Activated CD4-positive, alpha-beta T cell treated with anti-CD3 and anti-CD28 coated beads for 36 hours (primary cell): Measurements from ENCODE around the gene USP16. TPM values are rescaled to one million over a fixed set of nuclear protein-coding genes. Genes with fewer than 3 reads are reported as not detected.
A peak's percentile ranks its signal among the peaks of the same experiment; 100 is the strongest.

Experiments
- ATAC-seq: fragments of 200-7000 bp; cut with Tn5 transposase; one replicate; pipeline ENCODE4 v1.10.0; 2021; ENCODE audit warnings: mild to moderate bottlenecking, moderate library complexity
- CTCF ChIA-PET: fragments of 350-600 bp; sonication (Branson Sonifier 250); formaldehyde crosslinking; loops from one replicate; lab custom pipeline; 2021; ENCODE audit warnings: antibody characterized with exemption; lab: Charles Lee
- POLR2A ChIA-PET: fragments of 350-600 bp; sonication (Branson Sonifier 250); formaldehyde crosslinking; loops from one replicate; lab custom pipeline; 2021; ENCODE audit warnings: antibody characterized with exemption, inconsistent platforms; lab: Charles Lee
- DNase-seq: peaks from one replicate; pipeline ENCODE4 v3.0.0-alpha.2; 2020
- H3K27ac Mint-ChIP-seq: one replicate; pipeline ENCODE4 v1.8.0; 2021; ENCODE audit warnings: mixed read lengths
- H3K27me3 Mint-ChIP-seq: one replicate; pipeline ENCODE4 v1.8.0; 2021; ENCODE audit warnings: mixed read lengths
- H3K36me3 Mint-ChIP-seq: one replicate; pipeline ENCODE4 v1.8.0; 2021; ENCODE audit warnings: low read depth, mixed read lengths
- H3K4me1 Mint-ChIP-seq: one replicate; pipeline ENCODE4 v1.8.0; 2021; ENCODE audit warnings: mixed read lengths
- H3K4me3 Mint-ChIP-seq: one replicate; pipeline ENCODE4 v1.8.0; 2021; ENCODE audit warnings: mild to moderate bottlenecking, moderate library complexity, mixed read lengths
- H3K9me3 Mint-ChIP-seq: one replicate; pipeline ENCODE4 v1.8.0; 2021; ENCODE audit warnings: low read depth, mixed read lengths
- intact Hi-C, 2 experiments: fragments of 100-400 bp; cut with DNase I in 1 of 2; cut with micrococcal nuclease in 1 of 2; formaldehyde crosslinking; loops; one replicate each; pipeline versions ENCODE4 v1.14.2 to v1.15.1; 2022 to 2024; cut with DNase I, micrococcal nuclease
- total RNA-seq, 2 experiments: library from RNA; stranded (reverse); gene quantifications; one replicate each; pipeline ENCODE4 v1.2.3, GENCODE V29; 2021

Gene USP16
- total RNA-seq, 2 experiments from 2014 or later: 41.1 to 41.7 TPM

GRCh38 chr21:29029524-29029923 lies 5.1 kb downstream of the USP16 start:
- peaks cover 47% of the 10 kb centered on the region for H3K36me3 Mint-ChIP-seq
- peak overlapping the region; percentile 47 for H3K27ac Mint-ChIP-seq
- H3K4me1 Mint-ChIP-seq: peaks cover 30% of the 10 kb centered on the region
- H3K9me3 Mint-ChIP-seq: no peaks in the 10 kb centered on the region
- POLR2A ChIA-PET: interaction anchor here (0.7 to 0.8 kb wide), 2 partner anchors 43 to 47 kb away, joined by 3 read pairs; no protein-coding TSS in a partner anchor
- ATAC-seq: no peak
- DNase-seq: no peak
- no peak overlapping the region for H3K4me3 Mint-ChIP-seq
- intact Hi-C loops: loop anchor here in 1 of 2 experiments (10.0 kb wide), 1 partner anchor 145 kb away; a partner anchor contains a TSS
- no peaks in the 10 kb centered on the region for H3K27me3 Mint-ChIP-seq
- CTCF ChIA-PET: interaction anchor here (0.8 kb wide), 1 partner anchor 11 kb away, joined by 4 read pairs; no protein-coding TSS in a partner anchor

- CTCF ChIA-PET: interaction anchor here (0.6 to 1.0 kb wide), 2 partner anchors 46 to 298 kb away, joined by 3 read pairs; no protein-coding TSS in a partner anchor
- DNase-seq (no peak), ATAC-seq (no peak)
- Mint-ChIP-seq H3K4me1 (peaks cover 24% of the 10 kb centered on the region), H3K9me3 (no peaks in the 10 kb centered on the region), H3K36me3 (peaks cover 49% of the 10 kb centered on the region), H3K27me3 (no peaks in the 10 kb centered on the region), H3K4me3 (no peak overlapping the region), H3K27ac (peak overlapping the region; percentile 29)
- intact Hi-C loops: no loop called here
- POLR2A ChIA-PET: interaction anchor here (0.5 kb wide), 1 partner anchor 69 kb away, joined by 3 read pairs; no protein-coding TSS in a partner anchor
These were observed 6.4 kb downstream of the USP16 start for GRCh38 chr21:29030909-29031308.

GRCh38 chr21:29033301-29033700 lies 8.8 kb downstream of the USP16 start:
- DNase-seq (no peak), ATAC-seq (no peak)
- H3K27me3 Mint-ChIP-seq: no peaks in the 10 kb centered on the region
- CTCF ChIA-PET: no interaction called here
- peak overlapping the region; percentile 37 for H3K27ac Mint-ChIP-seq
- no peak overlapping the region for H3K4me3 Mint-ChIP-seq
- intact Hi-C loops: no loop called here
- H3K4me1 Mint-ChIP-seq: peaks cover 15% of the 10 kb centered on the region
- POLR2A ChIA-PET: no interaction called here
- H3K36me3 Mint-ChIP-seq: peaks cover 54% of the 10 kb centered on the region
- H3K9me3 Mint-ChIP-seq: no peaks in the 10 kb centered on the region

- DNase-seq: no peak
- intact Hi-C loops: no loop called here
- no peak overlapping the region for H3K4me3 Mint-ChIP-seq
- peaks cover 49% of the 10 kb centered on the region for H3K36me3 Mint-ChIP-seq
- peaks cover 15% of the 10 kb centered on the region for H3K4me1 Mint-ChIP-seq
- no peaks in the 10 kb centered on the region for H3K27me3 Mint-ChIP-seq
- ChIA-PET POLR2A (no interaction called here), CTCF (interaction anchor here (0.7 kb wide), 1 partner anchor 41 kb away, joined by 3 read pairs; no protein-coding TSS in a partner anchor)
- no peaks in the 10 kb centered on the region for H3K9me3 Mint-ChIP-seq
- peak overlapping the region; percentile 37 for H3K27ac Mint-ChIP-seq
- ATAC-seq: no peak
These were observed 9.4 kb downstream of the USP16 start for GRCh38 chr21:29033871-29034270.

DNA sequence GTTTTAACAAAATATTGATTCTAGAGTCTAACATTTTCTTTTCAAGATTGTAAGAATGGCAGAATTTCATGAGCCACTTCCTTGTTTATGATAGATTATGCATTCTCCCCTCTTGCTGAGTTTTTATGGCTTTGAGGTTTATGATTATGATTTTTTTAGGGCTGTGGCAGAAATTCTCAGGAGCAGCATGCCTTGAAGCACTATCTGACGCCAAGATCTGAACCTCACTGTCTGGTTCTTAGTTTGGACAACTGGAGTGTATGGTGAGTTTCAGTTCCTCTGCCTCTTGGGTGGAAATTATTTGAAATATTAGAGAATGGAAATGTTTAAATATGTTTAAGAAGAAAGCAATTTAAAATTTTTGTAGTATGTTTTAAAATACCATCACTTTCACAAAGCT lies 10.2 kb downstream of the USP16 start:
- ChIA-PET CTCF (interaction anchor here (0.7 kb wide), 1 partner anchor 40 kb away, joined by 3 read pairs; no protein-coding TSS in a partner anchor), POLR2A (no interaction called here)
- no peak for DNase-seq
- Mint-ChIP-seq H3K27ac (peak overlapping the region; percentile 47), H3K4me1 (peaks cover 10% of the 10 kb centered on the region), H3K9me3 (no peaks in the 10 kb centered on the region), H3K36me3 (peaks cover 49% of the 10 kb centered on the region), H3K27me3 (no peaks in the 10 kb centered on the region), H3K4me3 (no peak overlapping the region)
- no peak for ATAC-seq
- intact Hi-C loops: no loop called here

DNA sequence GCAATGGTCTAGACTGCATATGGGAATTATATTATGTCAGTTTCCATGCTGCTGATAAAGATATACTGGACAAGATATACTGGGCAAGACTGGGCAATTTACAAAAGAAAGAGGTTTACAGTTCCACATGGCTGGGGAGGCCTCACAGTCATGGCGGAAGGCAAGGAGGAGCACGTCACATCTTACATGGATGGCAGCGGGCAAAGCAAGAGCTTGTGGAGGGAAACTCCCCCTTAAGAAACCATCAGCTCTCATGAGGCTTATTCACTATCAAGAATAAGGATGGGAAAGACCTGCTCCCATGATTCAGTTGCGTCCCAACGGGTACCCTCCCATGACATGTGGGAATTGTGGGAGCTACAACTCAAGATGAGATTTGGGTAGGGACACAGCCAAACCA lies 27.8 kb downstream of the USP16 start:
- ChIA-PET CTCF (no interaction called here), POLR2A (no interaction called here)
- H3K27ac Mint-ChIP-seq: no peak overlapping the region
- no peak for DNase-seq
- H3K27me3 Mint-ChIP-seq: no peaks in the 10 kb centered on the region
- H3K36me3 Mint-ChIP-seq: peaks cover 36% of the 10 kb centered on the region
- no peak overlapping the region for H3K4me3 Mint-ChIP-seq
- ATAC-seq: no peak
- intact Hi-C loops: no loop called here
- H3K4me1 Mint-ChIP-seq: no peaks in the 10 kb centered on the region
- no peaks in the 10 kb centered on the region for H3K9me3 Mint-ChIP-seq

DNA sequence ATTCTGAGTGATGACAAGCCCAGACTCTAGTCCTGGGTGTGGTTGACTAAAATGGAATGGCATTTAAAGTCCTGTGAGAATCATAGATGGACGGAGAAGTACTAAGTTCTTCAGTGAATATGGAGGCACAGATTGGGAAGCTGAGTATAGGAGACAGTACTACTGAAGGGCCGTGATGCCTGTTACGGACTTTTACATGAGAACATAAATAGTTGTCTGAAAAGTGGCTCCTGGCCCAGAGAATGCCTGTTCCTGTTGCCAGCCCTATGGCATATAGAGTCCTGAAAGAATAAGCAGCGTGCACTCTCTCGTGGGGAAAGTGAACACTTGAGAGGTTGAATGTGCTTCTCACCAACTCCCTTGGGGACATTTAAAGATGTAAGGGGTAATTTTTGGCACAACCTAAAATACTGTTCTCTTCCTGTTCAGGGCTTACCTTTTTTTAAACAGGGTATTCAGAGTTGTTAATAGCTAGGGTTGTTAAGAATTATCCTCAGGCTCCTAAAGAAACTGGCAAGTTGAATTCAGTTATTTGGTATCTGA lies 28.6 kb downstream of the USP16 start:
- H3K27me3 Mint-ChIP-seq: no peaks in the 10 kb centered on the region
- no peak for DNase-seq
- CTCF ChIA-PET: interaction anchor here (2.0 kb wide), 1 partner anchor 15 kb away, joined by 4 read pairs; no protein-coding TSS in a partner anchor
- H3K4me3 Mint-ChIP-seq: no peak overlapping the region
- ATAC-seq: peak; percentile 16
- POLR2A ChIA-PET: no interaction called here
- peak overlapping the region; percentile 43 for H3K27ac Mint-ChIP-seq
- no peaks in the 10 kb centered on the region for H3K4me1 Mint-ChIP-seq
- no peaks in the 10 kb centered on the region for H3K9me3 Mint-ChIP-seq
- intact Hi-C loops: no loop called here
- peaks cover 36% of the 10 kb centered on the region for H3K36me3 Mint-ChIP-seq

- POLR2A ChIA-PET: no interaction called here
- Mint-ChIP-seq H3K9me3 (no peaks in the 10 kb centered on the region), H3K36me3 (peaks cover 36% of the 10 kb centered on the region), H3K27me3 (no peaks in the 10 kb centered on the region), H3K27ac (peak overlapping the region; percentile 43), H3K4me1 (no peaks in the 10 kb centered on the region), H3K4me3 (no peak overlapping the region)
- DNase-seq (no peak), ATAC-seq (peak; percentile 17)
- intact Hi-C loops: no loop called here
- CTCF ChIA-PET: interaction anchor here (2.0 kb wide), 1 partner anchor 16 kb away, joined by 4 read pairs; no protein-coding TSS in a partner anchor
These were observed 29.2 kb downstream of the USP16 start for GRCh38 chr21:29053656-29054055.

DNA sequence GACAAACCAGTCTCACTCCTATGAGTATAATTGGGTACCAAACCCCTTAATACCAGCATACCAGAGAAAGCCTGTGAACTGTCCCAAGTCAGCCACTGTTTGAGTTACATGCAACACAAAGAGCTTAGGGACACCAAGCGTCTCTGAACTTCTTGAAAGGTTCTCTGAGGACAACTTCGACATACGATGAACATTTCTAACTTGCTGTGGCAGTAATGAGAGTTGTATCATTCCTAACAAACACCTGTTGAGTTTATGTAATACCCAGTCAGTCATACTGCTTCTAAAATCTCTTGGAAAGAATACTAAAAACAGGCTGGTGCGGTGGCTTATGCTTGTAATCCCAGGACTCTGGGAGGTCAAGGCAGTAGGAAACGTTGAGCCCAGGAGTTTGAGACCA lies 30.6 kb downstream of the USP16 start:
- Mint-ChIP-seq H3K9me3 (no peaks in the 10 kb centered on the region), H3K27me3 (no peaks in the 10 kb centered on the region), H3K4me3 (no peak overlapping the region), H3K36me3 (peaks cover 35% of the 10 kb centered on the region), H3K4me1 (no peaks in the 10 kb centered on the region), H3K27ac (no peak overlapping the region)
- ChIA-PET POLR2A (interaction anchor here (0.5 to 0.6 kb wide), 2 partner anchors 16 to 22 kb away, joined by 3 to 4 read pairs; no protein-coding TSS in a partner anchor), CTCF (interaction anchor here (0.7 to 2.0 kb wide), 3 partner anchors 12 to 81 kb away, joined by 3 to 5 read pairs (median 4); no protein-coding TSS in a partner anchor)
- ATAC-seq: peak; percentile 18
- intact Hi-C loops: no loop called here
- no peak for DNase-seq

- Mint-ChIP-seq H3K4me1 (no peaks in the 10 kb centered on the region), H3K36me3 (peaks cover 41% of the 10 kb centered on the region), H3K27ac (no peak overlapping the region), H3K4me3 (no peak overlapping the region), H3K9me3 (no peaks in the 10 kb centered on the region), H3K27me3 (no peaks in the 10 kb centered on the region)
- intact Hi-C loops: loop anchor here in 1 of 2 experiments (2.0 kb wide), 1 partner anchor 15 kb away; no protein-coding TSS in a partner anchor
- CTCF ChIA-PET: interaction anchor here (1.0 to 1.7 kb wide), 3 partner anchors 11 to 16 kb away, joined by 3 to 5 read pairs (median 4); no protein-coding TSS in a partner anchor
- POLR2A ChIA-PET: no interaction called here
- ATAC-seq (no peak), DNase-seq (no peak)
These were observed 31.5 kb downstream of the USP16 start for GRCh38 chr21:29056005-29056404.

DNA sequence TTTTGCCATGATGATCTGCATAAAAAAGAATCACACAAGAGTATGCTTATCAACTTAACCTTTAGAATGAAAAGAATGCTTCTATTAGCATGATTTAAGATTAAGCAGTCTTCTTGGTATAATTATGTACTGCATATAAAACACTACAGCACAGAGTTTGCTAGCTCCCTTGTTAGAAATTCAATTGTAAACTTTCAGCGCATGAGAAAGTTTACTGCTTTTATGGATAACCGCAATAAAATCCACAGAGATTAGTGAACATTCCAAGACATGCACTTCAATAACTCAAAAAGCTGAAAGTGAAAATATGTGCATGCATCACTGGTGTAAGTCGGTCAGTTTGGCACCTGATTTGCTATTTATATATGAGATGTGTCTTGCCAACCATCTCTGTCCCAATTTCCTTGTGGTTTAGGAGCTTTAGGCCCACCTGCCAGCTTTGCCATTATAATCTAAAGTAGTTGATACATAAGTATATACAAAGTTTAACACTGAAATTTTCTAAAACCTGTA lies 32.1 kb downstream of the USP16 start:
- Mint-ChIP-seq H3K4me3 (no peak overlapping the region), H3K9me3 (no peaks in the 10 kb centered on the region), H3K4me1 (no peaks in the 10 kb centered on the region), H3K36me3 (peaks cover 46% of the 10 kb centered on the region), H3K27me3 (no peaks in the 10 kb centered on the region), H3K27ac (no peak overlapping the region)
- intact Hi-C loops: loop anchor here in 1 of 2 experiments (2.0 kb wide), 1 partner anchor 14 kb away; no protein-coding TSS in a partner anchor
- DNase-seq: no peak
- CTCF ChIA-PET: interaction anchor here (0.6 to 1.0 kb wide), 4 partner anchors 13 to 65 kb away, joined by 3 to 4 read pairs (median 3); no protein-coding TSS in a partner anchor
- ATAC-seq: no peak
- POLR2A ChIA-PET: no interaction called here
